ENCODE data around the gene TP53. TPM values are rescaled to one million over a fixed set of nuclear protein-coding genes. Genes with fewer than 3 reads are reported as not detected.

Gene TP53
- total RNA-seq, 2 experiments from 2014 or later: 69.2 to 172 TPM

DNA sequence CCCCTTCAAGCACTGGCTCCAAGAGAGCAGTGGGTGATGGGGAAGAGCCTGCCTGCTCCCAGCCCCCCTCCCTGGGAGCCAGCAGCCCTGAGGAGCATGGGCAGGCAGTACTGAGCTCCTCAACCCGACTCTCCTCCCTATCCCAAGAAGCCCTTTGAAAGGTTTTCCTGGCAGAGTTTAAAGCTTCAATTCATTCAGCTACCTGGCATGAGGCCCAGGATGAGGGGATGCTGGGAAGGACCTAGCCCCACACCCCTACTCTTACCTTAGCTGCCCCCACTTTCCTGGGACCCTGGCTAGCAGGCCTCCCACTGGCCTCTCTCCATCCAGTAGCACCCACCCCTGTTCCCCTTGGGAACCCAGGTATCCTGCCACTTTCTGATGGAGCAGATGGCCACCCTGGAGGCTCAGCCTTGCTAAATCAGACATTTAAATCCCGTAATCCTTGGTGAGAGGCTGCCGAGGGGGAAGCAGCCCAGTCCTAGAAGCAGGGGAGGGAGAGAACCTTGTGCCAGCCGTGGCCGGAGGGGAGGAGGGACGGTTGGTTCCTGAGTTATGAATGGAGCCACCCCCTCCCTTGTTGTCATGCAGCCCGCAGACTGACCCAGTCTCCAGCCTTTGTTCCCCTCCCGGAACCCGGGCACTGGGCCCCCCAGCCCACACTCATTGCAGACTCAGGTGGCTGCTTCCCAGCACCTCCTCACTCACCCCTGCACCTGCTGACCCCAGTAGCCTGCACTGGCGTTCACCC lies 19.5 kb downstream of the TP53 start:
- BruUV-seq (replicated peaks): no TSS peak
- intact Hi-C loops (cut with micrococcal nuclease; ENCODE audit: unreplicated experiment): no loop called here
- Histone ChIP-seq H3K36me3 (ENCODE audit: insufficient read depth, low read length) (peaks cover 57% of the 10 kb centered on the region), H3K4me2 (ENCODE audit: low read length) (no peak overlapping the region), H4K20me1 (ENCODE audit: insufficient read depth, low read length) (no peaks in the 10 kb centered on the region), H3K4me1 (ENCODE audit: insufficient read depth, low read length, poor library complexity, severe bottlenecking) (no peaks in the 10 kb centered on the region), H3K4me3 (ENCODE audit: low read depth, low read length, poor library complexity, severe bottlenecking) (no peak overlapping the region), H3K9me3 (ENCODE audit: low read length) (no peaks in the 10 kb centered on the region), H2AFZ (ENCODE audit: low read length) (no peak overlapping the region), H3K27ac (ENCODE audit: low read depth, low read length, poor library complexity, severe bottlenecking) (no peak overlapping the region), H3K9me2 (ENCODE audit: insufficient read depth, low read length) (no peaks in the 10 kb centered on the region), H3K79me2 (ENCODE audit: insufficient read depth, low read depth, low read length) (no peaks in the 10 kb centered on the region)
- ChIA-PET POLR2A (interaction anchor here (0.7 kb wide), 1 partner anchor 23 kb away, joined by 3 read pairs; no protein-coding TSS in a partner anchor), CTCF (ENCODE audit: unreplicated experiment) (interaction anchor here (0.6 kb wide), 1 partner anchor 406 kb away, joined by 3 read pairs; no protein-coding TSS in a partner anchor)
- DNase-seq (ENCODE audit: low spot score): no peak
- TF ChIP-seq, protein P1, sequence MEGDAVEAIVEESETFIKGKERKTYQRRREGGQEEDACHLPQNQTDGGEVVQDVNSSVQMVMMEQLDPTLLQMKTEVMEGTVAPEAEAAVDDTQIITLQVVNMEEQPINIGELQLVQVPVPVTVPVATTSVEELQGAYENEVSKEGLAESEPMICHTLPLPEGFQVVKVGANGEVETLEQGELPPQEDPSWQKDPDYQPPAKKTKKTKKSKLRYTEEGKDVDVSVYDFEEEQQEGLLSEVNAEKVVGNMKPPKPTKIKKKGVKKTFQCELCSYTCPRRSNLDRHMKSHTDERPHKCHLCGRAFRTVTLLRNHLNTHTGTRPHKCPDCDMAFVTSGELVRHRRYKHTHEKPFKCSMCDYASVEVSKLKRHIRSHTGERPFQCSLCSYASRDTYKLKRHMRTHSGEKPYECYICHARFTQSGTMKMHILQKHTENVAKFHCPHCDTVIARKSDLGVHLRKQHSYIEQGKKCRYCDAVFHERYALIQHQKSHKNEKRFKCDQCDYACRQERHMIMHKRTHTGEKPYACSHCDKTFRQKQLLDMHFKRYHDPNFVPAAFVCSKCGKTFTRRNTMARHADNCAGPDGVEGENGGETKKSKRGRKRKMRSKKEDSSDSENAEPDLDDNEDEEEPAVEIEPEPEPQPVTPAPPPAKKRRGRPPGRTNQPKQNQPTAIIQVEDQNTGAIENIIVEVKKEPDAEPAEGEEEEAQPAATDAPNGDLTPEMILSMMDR (conservative IDR thresholded peaks at IDR 0.05; ENCODE audit: low read length): no peak
- no peak for TF ChIP-seq EZH2phosphoT487 (IDR thresholded peaks at IDR 0.05; ENCODE audit: borderline replicate concordance, low read depth, low read length)

DNA sequence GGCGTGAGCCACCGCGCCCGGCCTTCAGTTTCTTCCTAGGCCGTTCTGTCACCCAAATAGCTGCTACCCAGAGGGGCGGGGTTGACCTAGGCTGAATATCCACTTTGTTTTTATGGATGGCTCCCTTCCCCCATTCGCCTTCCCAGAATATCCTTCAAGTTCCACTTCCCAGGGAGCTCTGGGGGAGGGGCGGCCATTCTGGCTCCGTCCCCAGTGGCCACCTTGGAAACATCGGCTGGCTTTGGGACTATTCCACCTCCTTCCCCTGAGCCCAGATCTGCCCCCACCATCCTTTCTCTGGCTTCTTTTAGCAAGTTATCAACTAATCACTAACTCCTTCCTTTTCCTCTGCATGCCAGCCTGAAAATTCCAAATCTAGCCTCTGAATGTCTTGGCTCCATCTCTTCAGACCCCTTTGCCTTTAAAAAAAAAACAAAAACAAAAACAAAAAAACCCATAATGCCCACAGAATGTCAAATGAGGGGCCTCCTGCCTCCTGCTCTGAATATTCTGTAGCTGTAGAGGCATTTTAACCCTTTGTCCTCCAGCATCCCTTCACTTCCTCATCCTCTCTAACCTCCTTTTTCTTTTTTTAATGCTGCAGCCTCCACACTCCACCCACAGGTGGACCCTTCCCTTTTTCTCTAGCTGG lies 30.2 kb downstream of the TP53 start:
- POLR2A ChIA-PET: interaction anchor here (0.6 to 0.7 kb wide), 2 partner anchors 138 to 203 kb away, joined by 3 to 4 read pairs; no protein-coding TSS in a partner anchor
- no peak overlapping the region for H3K4me2 ChIP-seq (ENCODE audit: low read length)
- no peaks in the 10 kb centered on the region for H3K9me2 ChIP-seq (ENCODE audit: insufficient read depth, low read length)
- no peaks in the 10 kb centered on the region for H3K79me2 ChIP-seq (ENCODE audit: insufficient read depth, low read depth, low read length)
- TF ChIP-seq, protein P1 (conservative IDR thresholded peaks at IDR 0.05; ENCODE audit: low read length): no peak
- no peak for TF ChIP-seq EZH2phosphoT487 (IDR thresholded peaks at IDR 0.05; ENCODE audit: borderline replicate concordance, low read depth, low read length)
- no peaks in the 10 kb centered on the region for H3K36me3 ChIP-seq (ENCODE audit: insufficient read depth, low read length)
- no peaks in the 10 kb centered on the region for H3K9me3 ChIP-seq (ENCODE audit: low read length)
- intact Hi-C loops (cut with micrococcal nuclease; ENCODE audit: unreplicated experiment): no loop called here
- no TSS peak for BruUV-seq (replicated peaks)
- no peak overlapping the region for H2AFZ ChIP-seq (ENCODE audit: low read length)
- no peak overlapping the region for H3K4me3 ChIP-seq (ENCODE audit: low read depth, low read length, poor library complexity, severe bottlenecking)
- no peak overlapping the region for H3K27ac ChIP-seq (ENCODE audit: low read depth, low read length, poor library complexity, severe bottlenecking)
- CTCF ChIA-PET (ENCODE audit: unreplicated experiment): no interaction called here
- no peaks in the 10 kb centered on the region for H4K20me1 ChIP-seq (ENCODE audit: insufficient read depth, low read length)
- H3K4me1 ChIP-seq (ENCODE audit: insufficient read depth, low read length, poor library complexity, severe bottlenecking): no peaks in the 10 kb centered on the region
- DNase-seq (ENCODE audit: low spot score): no peak

DNA sequence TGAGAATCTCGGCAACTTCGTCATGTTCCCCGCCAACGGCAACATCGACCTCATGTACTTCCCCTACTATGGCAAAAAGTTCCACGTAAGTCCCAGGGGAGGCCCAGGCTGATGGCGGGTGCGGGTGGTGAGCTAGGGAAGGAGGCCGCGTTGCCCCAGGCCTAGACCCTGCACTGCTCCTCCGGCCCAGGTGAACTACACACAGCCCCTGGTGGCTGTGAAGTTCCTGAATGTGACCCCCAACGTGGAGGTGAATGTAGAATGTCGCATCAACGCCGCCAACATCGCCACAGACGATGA lies 31.8 kb downstream of the TP53 start:
- Histone ChIP-seq H3K36me3 (ENCODE audit: insufficient read depth, low read length) (no peaks in the 10 kb centered on the region), H2AFZ (ENCODE audit: low read length) (no peak overlapping the region), H4K20me1 (ENCODE audit: insufficient read depth, low read length) (no peaks in the 10 kb centered on the region), H3K79me2 (ENCODE audit: insufficient read depth, low read depth, low read length) (no peaks in the 10 kb centered on the region), H3K9me2 (ENCODE audit: insufficient read depth, low read length) (no peaks in the 10 kb centered on the region), H3K4me3 (ENCODE audit: low read depth, low read length, poor library complexity, severe bottlenecking) (no peak overlapping the region), H3K27ac (ENCODE audit: low read depth, low read length, poor library complexity, severe bottlenecking) (no peak overlapping the region), H3K4me1 (ENCODE audit: insufficient read depth, low read length, poor library complexity, severe bottlenecking) (no peaks in the 10 kb centered on the region), H3K9me3 (ENCODE audit: low read length) (no peaks in the 10 kb centered on the region), H3K4me2 (ENCODE audit: low read length) (no peak overlapping the region)
- TF ChIP-seq, protein P1 (conservative IDR thresholded peaks at IDR 0.05; ENCODE audit: low read length): no peak
- TF ChIP-seq EZH2phosphoT487 (IDR thresholded peaks at IDR 0.05; ENCODE audit: borderline replicate concordance, low read depth, low read length): no peak
- ChIA-PET POLR2A (no interaction called here), CTCF (ENCODE audit: unreplicated experiment) (no interaction called here)
- DNase-seq (ENCODE audit: low spot score): no peak
- no TSS peak for BruUV-seq (replicated peaks)
- intact Hi-C loops (cut with micrococcal nuclease; ENCODE audit: unreplicated experiment): no loop called here

All from OCI-LY7 (cell line).